A673 (cell line): ENCODE measurements around the gene FBXO42. TPM values are rescaled to one million over a fixed set of nuclear protein-coding genes. Genes with fewer than 3 reads are reported as not detected.

Experiments used
- BruUV-seq: library from RNA; stranded (reverse); fragments of 400-500 nt; replicated peaks from 2 replicates; lab custom pipeline; 2021; lab: Mats Ljungman, UMichigan
- CTCF ChIA-PET: fragments of 300-600 bp; sonication (Branson Sonifier 250); formaldehyde crosslinking; loops from one replicate; lab custom pipeline; 2022; ENCODE audit warnings: antibody characterized with exemption; lab: Charles Lee
- POLR2A ChIA-PET: fragments of 300-600 bp; sonication (Branson Sonifier 250); formaldehyde crosslinking; loops from one replicate; lab custom pipeline; 2022; ENCODE audit warnings: antibody characterized with exemption; ENCODE audit not compliant: low non-redundant PET; lab: Charles Lee
- DNase-seq: peaks from one replicate; pipeline ENCODE4 v3.0.0-alpha.2; 2015; ENCODE audit warnings: low spot score
- H3K27ac ChIP-seq: fragments of 200-600 bp; sonication (generic); 2 replicates; pipeline ENCODE4 v1.5.1; 2016; ENCODE audit warnings: mixed run types, low read depth, mild to moderate bottlenecking, mixed read lengths, antibody characterized with exemption, low read length; ENCODE audit not compliant: poor library complexity, severe bottlenecking
- H3K27me3 ChIP-seq: fragments of 200-600 bp; sonication (generic); replicated peaks from 2 replicates; pipeline ENCODE4 v1.6.1; 2017; ENCODE audit warnings: mixed run types, low read depth, mild to moderate bottlenecking, mixed read lengths, antibody characterized with exemption, low read length; ENCODE audit not compliant: insufficient read depth, poor library complexity
- H3K36me3 ChIP-seq: fragments of 200-600 bp; sonication (generic); 2 replicates; pipeline ENCODE4 v1.6.1; 2016; ENCODE audit warnings: mixed run types, mild to moderate bottlenecking, mixed read lengths, antibody characterized with exemption, low read length; ENCODE audit not compliant: insufficient read depth, poor library complexity, severe bottlenecking
- H3K4me1 ChIP-seq: fragments of 200-600 bp; sonication (generic); 2 replicates; pipeline ENCODE4 v1.6.1; 2017; ENCODE audit warnings: mixed run types, mild to moderate bottlenecking, mixed read lengths, antibody characterized with exemption, low read length; ENCODE audit not compliant: insufficient read depth, poor library complexity, severe bottlenecking
- H3K4me3 ChIP-seq: fragments of 200-600 bp; sonication (generic); 2 replicates; pipeline ENCODE4 v1.5.1; 2016; ENCODE audit warnings: low read depth, mixed run types, mild to moderate bottlenecking, mixed read lengths, low read length; ENCODE audit not compliant: poor library complexity, severe bottlenecking
- H3K9me3 ChIP-seq: fragments of 200-600 bp; sonication (generic); 2 replicates; pipeline ENCODE4 v1.6.1; 2016; ENCODE audit warnings: mixed run types, low read depth, mild to moderate bottlenecking, mixed read lengths, antibody characterized with exemption, low read length; ENCODE audit not compliant: poor library complexity, severe bottlenecking
- CTCF ChIP-seq: fragments of 300-800, 200-600 bp; sonication (generic); conservative IDR thresholded peaks from 2 replicates; pipeline ENCODE4 v1.5.1; 2017; ENCODE audit warnings: low read depth, mild to moderate bottlenecking, antibody characterized with exemption, low read length, moderate library complexity, mixed read lengths
- EZH2 ChIP-seq: fragments of 200-600 bp; sonication (generic); IDR thresholded peaks from 2 replicates; pipeline ENCODE4 v1.6.1; 2017; ENCODE audit warnings: borderline replicate concordance, low read depth, mild to moderate bottlenecking, mixed read lengths, antibody characterized with exemption, low read length; ENCODE audit not compliant: poor library complexity, severe bottlenecking
- intact Hi-C: fragments of 100-400 bp; cut with micrococcal nuclease; formaldehyde crosslinking; loops from one replicate; pipeline ENCODE4 v1.10.0; 2022; ENCODE audit not compliant: unreplicated experiment
- total RNA-seq: library from RNA; stranded (reverse); gene quantifications from 2 replicates; pipeline ENCODE4 v1.2.3, GENCODE V29; 2021

Gene FBXO42
- total RNA-seq, 1 experiment from 2014 or later = 19.5 TPM

DNA sequence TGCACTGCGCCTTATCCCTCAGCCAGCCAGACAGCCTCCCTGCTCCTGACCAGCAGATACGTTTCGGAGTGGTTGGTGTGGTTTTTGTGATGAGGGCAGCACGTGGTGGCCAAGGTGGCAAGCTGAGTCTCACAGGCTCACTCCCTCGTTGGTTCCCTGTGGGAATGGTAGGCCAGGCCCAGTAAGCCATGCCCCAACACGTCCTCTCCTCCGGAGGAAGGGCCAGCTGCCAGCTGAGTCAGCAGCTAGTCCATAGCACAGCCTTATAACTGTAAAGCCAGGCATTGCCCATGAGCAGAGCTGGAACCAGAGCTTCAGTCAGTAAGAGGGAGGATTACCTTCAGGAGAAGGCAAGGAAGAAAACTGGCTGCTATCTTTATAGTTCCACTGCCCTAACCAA lies 44.3 kb upstream of the FBXO42 start:
- CTCF ChIA-PET = no interaction called here
- Histone ChIP-seq H3K36me3 (peaks cover 34% of the 10 kb centered on the region), H3K27me3 (no peaks in the 10 kb centered on the region), H3K9me3 (no peaks in the 10 kb centered on the region), H3K27ac (peak overlapping the region; percentile 30), H3K4me1 (no peaks in the 10 kb centered on the region), H3K4me3 (no peak overlapping the region)
- intact Hi-C loops = no loop called here
- TF ChIP-seq CTCF (no peak), EZH2 (no peak)
- POLR2A ChIA-PET = no interaction called here
- no TSS peak for BruUV-seq
- no peak for DNase-seq

- DNase-seq = no peak
- Histone ChIP-seq H3K36me3 (peaks cover 34% of the 10 kb centered on the region), H3K4me3 (no peak overlapping the region), H3K27me3 (no peaks in the 10 kb centered on the region), H3K9me3 (no peaks in the 10 kb centered on the region), H3K27ac (no peak overlapping the region), H3K4me1 (no peaks in the 10 kb centered on the region)
- ChIA-PET POLR2A (no interaction called here), CTCF (no interaction called here)
- intact Hi-C loops = no loop called here
- TF ChIP-seq CTCF = no peak
- no peak for TF ChIP-seq EZH2
- no TSS peak for BruUV-seq
Observed at GRCh38 chr1:16394977-16395376, 42.7 kb upstream of the FBXO42 start.

DNA sequence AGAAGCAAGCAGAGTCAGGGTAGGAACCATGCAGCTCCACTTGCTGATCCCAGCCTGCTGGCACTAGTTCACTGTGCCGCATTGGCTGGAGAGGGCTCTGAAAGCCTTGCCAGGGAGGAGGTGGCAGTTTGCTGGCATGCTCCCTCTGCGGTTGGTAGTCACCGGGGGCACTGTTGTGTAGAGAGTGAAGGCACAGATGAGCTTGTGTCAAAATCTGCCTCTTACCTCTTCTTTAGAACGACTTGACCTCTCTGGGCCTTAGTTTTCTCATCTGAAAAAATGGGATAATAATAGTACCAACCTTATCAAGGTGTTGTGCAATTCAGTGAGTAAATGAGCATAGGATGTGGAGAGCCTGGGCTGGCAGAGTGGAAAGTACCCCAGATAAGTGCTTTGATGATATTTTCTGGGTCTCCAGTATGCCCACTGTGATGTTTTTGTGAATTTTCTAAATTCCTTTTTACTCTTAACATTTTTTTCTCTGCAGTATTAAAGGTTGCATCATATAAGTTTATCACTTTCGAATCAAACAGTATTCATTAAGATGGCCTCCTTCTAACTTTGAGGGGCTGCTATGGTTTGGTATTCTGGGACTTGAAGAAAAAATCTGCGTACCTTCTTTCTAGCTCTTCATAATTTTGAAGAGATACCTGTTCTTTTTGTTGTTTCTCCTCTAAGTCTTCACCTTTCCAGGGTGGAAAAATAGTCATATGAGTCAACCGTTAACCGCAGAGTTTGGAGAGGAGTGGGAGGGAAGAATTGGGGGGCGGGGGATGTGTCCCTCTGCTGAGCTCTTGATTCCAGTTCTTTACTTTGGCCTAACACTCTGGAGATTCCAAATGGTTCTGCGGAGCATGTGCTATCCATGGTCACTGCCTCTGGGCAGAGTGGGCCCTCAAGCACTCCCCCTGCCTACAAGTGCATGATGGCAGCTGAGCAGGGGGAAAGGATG lies 41.6 kb upstream of the FBXO42 start:
- intact Hi-C loops = no loop called here
- no peak overlapping the region for H3K27ac ChIP-seq
- POLR2A ChIA-PET = interaction anchor here (0.6 kb wide), 1 partner anchor 11 kb away, joined by 3 read pairs; no protein-coding TSS in a partner anchor
- no peaks in the 10 kb centered on the region for H3K27me3 ChIP-seq
- H3K9me3 ChIP-seq = no peaks in the 10 kb centered on the region
- peaks cover 28% of the 10 kb centered on the region for H3K36me3 ChIP-seq
- no peaks in the 10 kb centered on the region for H3K4me1 ChIP-seq
- CTCF ChIA-PET = no interaction called here
- TF ChIP-seq EZH2 (no peak), CTCF (0 out of 2 replicates have a peak, but pooled peaks have one; percentile 13)
- BruUV-seq = no TSS peak
- no peak overlapping the region for H3K4me3 ChIP-seq
- DNase-seq = no peak
